ENCODE results near the gene TMPRSS9. TPM values are rescaled to one million over a fixed set of nuclear protein-coding genes. Genes with fewer than 3 reads are reported as not detected.

TMPRSS9 gene
- total RNA-seq: not detected in 2 replicates

DNA sequence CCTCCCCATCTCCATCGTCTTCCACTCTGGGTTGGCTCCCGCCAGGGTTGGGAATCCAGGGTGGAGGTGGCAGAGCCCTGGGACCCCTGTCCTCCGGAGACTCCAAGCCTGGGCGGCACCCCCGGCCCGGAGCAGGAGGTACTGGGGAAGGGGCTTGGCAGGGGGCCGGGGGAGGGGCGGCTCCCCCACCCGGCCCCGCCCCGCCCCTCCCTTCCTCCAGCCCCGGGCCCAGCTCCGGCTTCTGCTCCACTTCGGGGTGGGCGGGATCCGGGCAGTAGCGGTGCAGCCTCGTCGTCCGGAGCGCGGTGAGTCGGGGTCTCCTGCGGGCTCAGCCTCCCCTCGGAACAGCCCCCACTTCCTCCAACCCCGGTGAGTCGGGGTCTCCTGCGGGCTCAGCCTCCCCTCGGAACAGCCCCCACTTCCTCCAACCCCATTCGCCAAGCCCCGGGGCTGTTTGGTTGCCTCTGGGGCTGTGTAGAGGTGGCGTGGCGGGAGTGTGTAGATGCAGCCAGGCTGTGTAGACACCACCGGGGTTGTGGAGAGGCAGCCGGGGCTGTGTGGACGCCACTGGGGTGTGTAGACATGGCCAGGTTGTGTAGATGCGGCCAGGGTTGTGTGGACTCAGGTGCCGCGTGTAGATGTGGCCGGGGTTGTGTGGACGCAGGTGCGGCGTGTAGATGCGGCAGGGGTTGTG is at the start of gene TMPRSS9:
Gene TMPRSS9 (plus strand): TSS at position 274 of the 694 bp plus-strand sequence. CDS start 29,521 bp downstream, outside the sequence.

DNA sequence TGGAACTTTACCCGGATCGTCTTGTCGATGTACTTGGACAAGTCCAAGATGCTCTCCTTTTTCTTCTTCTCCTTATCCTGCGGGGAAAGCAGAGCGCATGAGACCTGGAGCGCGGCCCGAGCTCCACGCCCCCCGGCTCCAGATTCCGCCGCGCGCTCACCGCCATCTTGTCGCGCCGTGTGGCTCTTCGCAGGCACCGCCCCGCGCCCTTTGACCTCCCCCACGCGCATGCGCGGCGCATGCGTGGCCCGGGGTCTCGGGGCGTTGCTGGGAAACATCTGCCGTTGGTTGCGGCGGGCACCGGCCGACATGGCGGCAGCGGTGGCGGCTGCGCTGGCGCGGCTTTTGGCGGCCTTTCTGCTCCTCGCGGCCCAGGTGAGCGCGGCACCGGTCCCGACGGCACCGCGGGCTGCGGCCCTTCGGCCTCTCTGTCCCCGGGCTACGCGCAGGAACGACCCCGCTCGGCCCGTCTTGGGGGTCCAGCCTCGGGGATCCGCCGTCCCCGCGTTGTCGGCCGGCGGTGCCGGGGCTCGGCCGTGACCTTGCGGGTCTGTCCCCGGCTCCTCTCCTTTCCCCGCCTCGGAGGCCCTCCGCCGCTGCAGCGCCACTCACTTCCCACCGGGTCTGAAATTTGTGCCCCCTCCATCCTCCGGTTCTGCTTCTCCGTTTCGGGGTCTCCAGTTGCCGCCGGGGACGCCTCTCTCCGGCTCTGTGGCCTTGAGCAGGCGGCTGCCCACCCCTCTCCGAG is 31.5 kb upstream of the TMPRSS9 start, which contains the start of the genes LSM7 and SPPL2B:
Gene LSM7 (minus strand): TSS at position 186 of the 748 bp plus-strand sequence. CDS start 20 bp downstream, at position 166.
Gene SPPL2B (plus strand): TSS at position 284 of the 748 bp plus-strand sequence. CDS start 26 bp downstream, at position 310.

GRCh38 chr19:2427429-2428320 is 67.6 kb downstream of the TMPRSS9 start, which contains the start of gene TIMM13:
TSS of gene TIMM13 (minus strand) at chr19:2427586. CDS start at chr19:2427533, 53 bp downstream.

Other genes starting within 250 kb of the TMPRSS9 start
- 113 and 121 TPM in 2 replicates for gene AP3D1, start 208.7 kb upstream of the TMPRSS9 start, total RNA-seq
- gene DOT1L, start 196.3 kb upstream of the TMPRSS9 start, total RNA-seq: 12.1 and 15.2 TPM in 2 replicates
- 60.6 and 70.9 TPM in 2 replicates for gene PLEKHJ1, start 123.9 kb upstream of the TMPRSS9 start, total RNA-seq
- 37.7 and 47.2 TPM in 2 replicates for gene SF3A2, start 123.4 kb upstream of the TMPRSS9 start, total RNA-seq
- gene AMH, start 110.9 kb upstream of the TMPRSS9 start, total RNA-seq: 0.33 TPM in 1 of 2 replicates, not detected in the other
- not detected in 2 replicates for gene JSRP1, start 103.8 kb upstream of the TMPRSS9 start, total RNA-seq
- not detected in 2 replicates for gene PEAK3, start 78.1 kb upstream of the TMPRSS9 start, total RNA-seq
- gene LINGO3, start 52.1 kb upstream of the TMPRSS9 start, total RNA-seq: not detected in 2 replicates
- 253 and 374 TPM in 2 replicates for gene LSM7, start 31.7 kb upstream of the TMPRSS9 start, total RNA-seq
- 23.5 and 33.2 TPM in 2 replicates for gene SPPL2B, start 31.6 kb upstream of the TMPRSS9 start, total RNA-seq
- 59.9 and 60.8 TPM in 2 replicates for gene TIMM13, start 67.3 kb downstream of the TMPRSS9 start, total RNA-seq
- 174 and 185 TPM in 2 replicates for gene LMNB2, start 96.7 kb downstream of the TMPRSS9 start, total RNA-seq
- gene GADD45B, start 115.9 kb downstream of the TMPRSS9 start, total RNA-seq: 81.4 and 87.7 TPM in 2 replicates

All from mammary microvascular endothelial cell (primary cell).